Fibroblast of lung (primary cell): ENCODE measurements around the gene SSPN. TPM values are rescaled to one million over a fixed set of nuclear protein-coding genes. Genes with fewer than 3 reads are reported as not detected.

Experiments used
- DNase-seq, 2 donors: peaks; one replicate each; pipeline versions ENCODE4 v3.0.0 to v3.0.0-alpha.2; 2010; ENCODE audit warnings: low read depth in 2 of 2
- H2AFZ ChIP-seq: 2 replicates; pipeline ENCODE4 v1.5.1; 2012; ENCODE audit warnings: low read length, control low read depth, inconsistent platforms
- H3K27ac ChIP-seq: 2 replicates; pipeline ENCODE4 v1.5.1; 2011; ENCODE audit warnings: low read length, control low read depth; ENCODE audit not compliant: insufficient read depth
- H3K27me3 ChIP-seq: 2 replicates; pipeline ENCODE4 v1.5.1; 2011; ENCODE audit warnings: mild to moderate bottlenecking, low read length; ENCODE audit not compliant: control insufficient read depth, insufficient read depth
- H3K36me3 ChIP-seq: 2 replicates; pipeline ENCODE4 v1.5.1; 2011; ENCODE audit warnings: low read length; ENCODE audit not compliant: control insufficient read depth, insufficient read depth
- H3K4me1 ChIP-seq: 2 replicates; pipeline ENCODE4 v1.5.1; 2011; ENCODE audit warnings: low read length; ENCODE audit not compliant: control insufficient read depth, insufficient read depth; ENCODE audit errors: extremely low read depth
- H3K4me2 ChIP-seq: 2 replicates; pipeline ENCODE4 v1.5.1; 2011; ENCODE audit warnings: low read length, control low read depth; ENCODE audit not compliant: insufficient read depth; ENCODE audit errors: extremely low read depth
- H3K4me3 ChIP-seq, 4 experiments: fragments of 200-600 bp in 1 of 4; sonication (generic) in 1 of 4; replicated peaks in 1 of 4; 2 replicates each; pipeline ENCODE4 v1.5.1; 2011 to 2016; ENCODE audit warnings: low read length in 4 of 4, low read depth in 3 of 4, mild to moderate bottlenecking in 3 of 4, control low read depth in 2 of 4, inconsistent platforms in 1 of 4, mixed read lengths in 1 of 4; ENCODE audit not compliant: insufficient read depth in 1 of 4; ENCODE audit errors: control extremely low read depth in 1 of 4
- H3K79me2 ChIP-seq: 2 replicates; pipeline ENCODE4 v1.5.1; 2012; ENCODE audit warnings: mild to moderate bottlenecking, low read length, inconsistent platforms; ENCODE audit not compliant: control insufficient read depth, insufficient read depth
- H3K9ac ChIP-seq: 2 replicates; pipeline ENCODE4 v1.5.1; 2011; ENCODE audit warnings: mild to moderate bottlenecking, low read length, control low read depth; ENCODE audit not compliant: insufficient read depth
- H3K9me3 ChIP-seq: 2 replicates; pipeline ENCODE4 v1.5.1; 2012; ENCODE audit warnings: low read depth, low read length; ENCODE audit not compliant: control insufficient read depth, insufficient read depth
- H4K20me1 ChIP-seq: 2 replicates; pipeline ENCODE4 v1.5.1; 2011; ENCODE audit warnings: low read length; ENCODE audit not compliant: control insufficient read depth, insufficient read depth; ENCODE audit errors: extremely low read depth
- CTCF ChIP-seq, 2 donors: IDR thresholded peaks in 1 of 2; conservative IDR thresholded peaks in 1 of 2; 1 replicate in 1 of 2; 2 replicates in 1 of 2; pipeline ENCODE4 v1.5.1; 2011 to 2012; ENCODE audit warnings: low read length in 2 of 2, control low read depth in 1 of 2, inconsistent platforms in 1 of 2, low read depth in 1 of 2, mild to moderate bottlenecking in 1 of 2
- EZH2 ChIP-seq: IDR thresholded peaks from 2 replicates; pipeline ENCODE4 v1.5.1; 2012; ENCODE audit warnings: low read length, control low read depth, mild to moderate bottlenecking; ENCODE audit errors: missing control alignments
- polyA plus RNA-seq, 2 donors: library from polyadenylated mRNA; depleted of rRNA in 1 of 2; stranded (reverse) in 1 of 2; unstranded in 1 of 2; fragments of >200 nt; gene quantifications; 2 replicates each; pipeline ENCODE4 v1.2.1, GENCODE V29; 2011 to 2012; ENCODE audit warnings: missing spikeins in 1 of 2
- total RNA-seq: library from RNA; depleted of rRNA; stranded (reverse); fragments of >200 nt; gene quantifications from 2 replicates; pipeline ENCODE4 v1.2.1, GENCODE V29; 2014

Gene SSPN
- total and polyA plus RNA-seq, 2 donors (not counting 1 experiment from before 2014, with no cell fraction given): 18.3 to 18.5 TPM

- H3K27me3 ChIP-seq: no peaks in the 10 kb centered on the region
- H3K4me3 ChIP-seq: no peak overlapping the region
- H2AFZ ChIP-seq: no peak overlapping the region
- peaks cover 3% of the 10 kb centered on the region for H3K4me1 ChIP-seq
- no peaks in the 10 kb centered on the region for H3K36me3 ChIP-seq
- no peak for DNase-seq
- no peak for TF ChIP-seq EZH2
- TF ChIP-seq CTCF (conservative IDR thresholded peaks at IDR 0.05 in 1 of 2, IDR thresholded peaks at IDR 0.05 in 1 of 2; ENCODE audit: low read depth in 1 of 2, low read length in 2 of 2): no peak
- no peaks in the 10 kb centered on the region for H3K9me3 ChIP-seq
- H4K20me1 ChIP-seq: no peaks in the 10 kb centered on the region
- no peak overlapping the region for H3K4me2 ChIP-seq
- no peak overlapping the region for H3K9ac ChIP-seq
- no peak overlapping the region for H3K27ac ChIP-seq
- H3K79me2 ChIP-seq: no peaks in the 10 kb centered on the region
Observed at GRCh38 chr12:26229910-26230309, 34.5 kb downstream of the SSPN start.

- H3K4me3 ChIP-seq: no peak overlapping the region
- H3K79me2 ChIP-seq: no peaks in the 10 kb centered on the region
- no peak overlapping the region for H2AFZ ChIP-seq
- no peaks in the 10 kb centered on the region for H4K20me1 ChIP-seq
- H3K9ac ChIP-seq: no peak overlapping the region
- no peak overlapping the region for H3K4me2 ChIP-seq
- peaks cover 3% of the 10 kb centered on the region for H3K4me1 ChIP-seq
- H3K27me3 ChIP-seq: no peaks in the 10 kb centered on the region
- no peak overlapping the region for H3K27ac ChIP-seq
- DNase-seq: no peak
- no peaks in the 10 kb centered on the region for H3K36me3 ChIP-seq
- H3K9me3 ChIP-seq: no peaks in the 10 kb centered on the region
- TF ChIP-seq CTCF (conservative IDR thresholded peaks at IDR 0.05 in 1 of 2, IDR thresholded peaks at IDR 0.05 in 1 of 2; ENCODE audit: low read depth in 1 of 2, low read length in 2 of 2) (no peak), EZH2 (no peak)
Observed at GRCh38 chr12:26231470-26231869, 36.1 kb downstream of the SSPN start.

- peak in 1 of 2 donors; percentile 48 for DNase-seq
- H3K27me3 ChIP-seq: no peaks in the 10 kb centered on the region
Observed at GRCh38 chr12:26231921-26232320, 36.5 kb downstream of the SSPN start.

More at GRCh38 chr12:26231921-26232320, 36.5 kb downstream of the SSPN start:
- TF ChIP-seq CTCF (conservative IDR thresholded peaks at IDR 0.05 in 1 of 2, IDR thresholded peaks at IDR 0.05 in 1 of 2; ENCODE audit: low read depth in 1 of 2, low read length in 2 of 2) (no peak), EZH2 (no peak)
- no peak overlapping the region for H2AFZ ChIP-seq
- peaks cover 3% of the 10 kb centered on the region for H3K4me1 ChIP-seq
- no peak overlapping the region for H3K9ac ChIP-seq
- H3K79me2 ChIP-seq: no peaks in the 10 kb centered on the region
- no peaks in the 10 kb centered on the region for H4K20me1 ChIP-seq
- H3K4me3 ChIP-seq: no peak overlapping the region
- H3K27ac ChIP-seq: no peak overlapping the region
- no peaks in the 10 kb centered on the region for H3K36me3 ChIP-seq
- no peak overlapping the region for H3K4me2 ChIP-seq
- H3K9me3 ChIP-seq: no peaks in the 10 kb centered on the region
